Activated B cell treated with CpG ODN at 0.5 μM for 24 hours (primary cell): ENCODE data around the gene ADCY2. TPM values are rescaled to one million over a fixed set of nuclear protein-coding genes. Genes with fewer than 3 reads are reported as not detected.

Experiments used
- ATAC-seq: fragments of 200-7000 bp; cut with Tn5 transposase; one replicate; pipeline ENCODE4 v1.10.0; 2021; ENCODE audit warnings: low read depth, mild to moderate bottlenecking, moderate library complexity
- CTCF ChIA-PET: fragments of 350-600 bp; sonication (Branson Sonifier 250); formaldehyde crosslinking; loops from one replicate; lab custom pipeline; 2021; ENCODE audit warnings: antibody characterized with exemption; lab: Charles Lee
- POLR2A ChIA-PET: fragments of 350-600 bp; sonication (Branson Sonifier 250); formaldehyde crosslinking; loops from one replicate; lab custom pipeline; 2021; ENCODE audit warnings: antibody characterized with exemption; lab: Charles Lee
- DNase-seq: peaks from one replicate; pipeline ENCODE4 v3.0.0; 2022
- H3K27ac Mint-ChIP-seq: one replicate; pipeline ENCODE4 v1.8.0; 2020; ENCODE audit warnings: mixed read lengths
- H3K27me3 Mint-ChIP-seq: one replicate; pipeline ENCODE4 v1.8.0; 2021; ENCODE audit warnings: mixed read lengths
- H3K36me3 Mint-ChIP-seq: one replicate; pipeline ENCODE4 v1.8.0; 2021; ENCODE audit warnings: low read depth, mixed read lengths
- H3K4me1 Mint-ChIP-seq: one replicate; pipeline ENCODE4 v1.8.0; 2021; ENCODE audit warnings: mixed read lengths
- H3K4me3 Mint-ChIP-seq: one replicate; pipeline ENCODE4 v1.8.0; 2020; ENCODE audit warnings: mild to moderate bottlenecking, mixed read lengths
- H3K9me3 Mint-ChIP-seq: one replicate; pipeline ENCODE4 v1.8.0; 2020; ENCODE audit warnings: mixed read lengths
- CTCF ChIP-seq: fragments of 200-600 bp; IDR thresholded peaks from one replicate; pipeline ENCODE4 v1.8.0; 2022; ENCODE audit warnings: antibody characterized with exemption, mild to moderate bottlenecking
- intact Hi-C: fragments of 100-400 bp; cut with micrococcal nuclease; formaldehyde crosslinking; loops from one replicate; pipeline ENCODE4 v1.15.1; 2024
- total RNA-seq: library from RNA; stranded (reverse); gene quantifications from 2 replicates; pipeline ENCODE4 v1.2.3, GENCODE V29; 2022

ADCY2 gene
- total RNA-seq, 1 donor from 2014 or later = not detected

- Mint-ChIP-seq H3K4me1 (no peaks in the 10 kb centered on the region), H3K27me3 (no peaks in the 10 kb centered on the region), H3K9me3 (peaks cover 1% of the 10 kb centered on the region), H3K4me3 (no peak overlapping the region), H3K36me3 (no peaks in the 10 kb centered on the region), H3K27ac (no peak overlapping the region)
- ATAC-seq (no peak), DNase-seq (no peak)
- CTCF ChIA-PET = no interaction called here
- POLR2A ChIA-PET = no interaction called here
- intact Hi-C loops = no loop called here
- TF ChIP-seq CTCF = no peak
Observed at GRCh38 chr5:7410936-7411511, 15.1 kb downstream of the ADCY2 start.

- no peaks in the 10 kb centered on the region for H3K36me3 Mint-ChIP-seq
- TF ChIP-seq CTCF = no peak
- no peak overlapping the region for H3K27ac Mint-ChIP-seq
- ChIA-PET CTCF (no interaction called here), POLR2A (no interaction called here)
- H3K9me3 Mint-ChIP-seq = peaks cover 1% of the 10 kb centered on the region
- H3K4me1 Mint-ChIP-seq = no peaks in the 10 kb centered on the region
- H3K4me3 Mint-ChIP-seq = no peak overlapping the region
- intact Hi-C loops = no loop called here
- ATAC-seq (no peak), DNase-seq (no peak)
- H3K27me3 Mint-ChIP-seq = no peaks in the 10 kb centered on the region
Observed at GRCh38 chr5:7412409-7412808, 16.5 kb downstream of the ADCY2 start.

GRCh38 chr5:7415123-7415522 lies 19.2 kb downstream of the ADCY2 start:
- Mint-ChIP-seq H3K4me3 (no peak overlapping the region), H3K4me1 (no peaks in the 10 kb centered on the region), H3K27ac (no peak overlapping the region), H3K9me3 (peaks cover 1% of the 10 kb centered on the region), H3K27me3 (no peaks in the 10 kb centered on the region), H3K36me3 (no peaks in the 10 kb centered on the region)
- TF ChIP-seq CTCF = no peak
- CTCF ChIA-PET = no interaction called here
- POLR2A ChIA-PET = no interaction called here
- no peak for DNase-seq
- intact Hi-C loops = no loop called here
- ATAC-seq = no peak

- Mint-ChIP-seq H3K27ac (no peak overlapping the region), H3K27me3 (no peaks in the 10 kb centered on the region), H3K4me3 (no peak overlapping the region), H3K9me3 (peaks cover 1% of the 10 kb centered on the region), H3K4me1 (no peaks in the 10 kb centered on the region), H3K36me3 (no peaks in the 10 kb centered on the region)
- ChIA-PET CTCF (no interaction called here), POLR2A (no interaction called here)
- DNase-seq = no peak
- no peak for TF ChIP-seq CTCF
- intact Hi-C loops = no loop called here
- ATAC-seq = no peak
Observed at GRCh38 chr5:7415587-7416535, 19.9 kb downstream of the ADCY2 start.

- Mint-ChIP-seq H3K27ac (no peak overlapping the region), H3K4me1 (no peaks in the 10 kb centered on the region), H3K9me3 (peaks cover 1% of the 10 kb centered on the region), H3K36me3 (no peaks in the 10 kb centered on the region), H3K4me3 (no peak overlapping the region), H3K27me3 (no peaks in the 10 kb centered on the region)
- ChIA-PET POLR2A (no interaction called here), CTCF (no interaction called here)
- no peak for TF ChIP-seq CTCF
- intact Hi-C loops = no loop called here
- ATAC-seq (no peak), DNase-seq (no peak)
Observed at GRCh38 chr5:7418276-7418675, 22.3 kb downstream of the ADCY2 start.
